Measurements from ENCODE around the gene RIPK1. TPM values are rescaled to one million over a fixed set of nuclear protein-coding genes. Genes with fewer than 3 reads are reported as not detected.
"Not testable (repeated sequence)": the region's sequence is repeated elsewhere in the genome, so short reads cannot be mapped to it uniquely, and the experiment has no call there.

RIPK1 gene
- total and polyA plus RNA-seq, 2 experiments from 2014 or later, result 15.3 to 26.2 TPM

DNA sequence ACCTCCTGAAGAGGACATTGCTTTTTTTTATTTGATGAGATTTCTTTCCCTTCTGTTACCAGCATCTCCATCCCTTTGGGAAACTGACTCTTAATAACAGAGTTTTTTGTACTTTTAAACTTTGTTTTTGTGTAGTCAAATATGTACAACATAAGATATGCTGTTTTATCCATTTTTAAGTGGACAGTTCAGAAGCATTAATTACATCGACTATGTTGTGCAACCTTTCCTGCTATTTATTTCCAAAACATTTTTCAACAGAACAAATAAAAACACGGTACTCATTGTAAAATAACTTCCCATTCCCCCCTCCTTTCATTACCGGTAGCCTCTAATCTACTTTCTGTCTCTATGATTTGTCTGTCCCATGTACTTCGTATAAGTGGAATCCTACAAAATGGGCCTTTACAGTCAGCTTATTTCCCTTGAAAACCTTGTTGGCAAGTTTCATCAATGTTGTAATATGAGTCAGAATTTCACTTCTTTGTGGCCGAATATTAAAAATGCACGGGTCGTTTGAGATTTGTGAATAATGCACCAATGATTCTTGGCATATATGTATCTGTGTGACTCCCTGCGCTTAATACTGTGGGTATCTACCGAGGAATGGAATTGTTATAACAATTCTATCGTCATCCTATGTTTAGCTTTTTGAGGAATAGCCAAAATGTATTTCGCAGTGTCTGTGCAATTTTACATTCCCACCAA is 11.1 kb upstream of the RIPK1 start:
- in situ Hi-C loops (cut with MboI), result loop anchor here (5.0 kb wide), 1 partner anchor 65 kb away; no protein-coding TSS in a partner anchor
- no peak overlapping the region for H3K4me2 ChIP-seq (ENCODE audit: unreplicated experiment)
- no peaks in the 10 kb centered on the region for H3K27me3 ChIP-seq (replicated peaks; ENCODE audit: insufficient read depth)
- no peaks in the 10 kb centered on the region for H3K36me3 ChIP-seq (ENCODE audit: low read depth)
- TF ChIP-seq EZH2 (IDR thresholded peaks at IDR 0.05; ENCODE audit: insufficient read depth, poor library complexity, severe bottlenecking), result no peak
- no peak for TF ChIP-seq EZH2phosphoT487 (IDR thresholded peaks at IDR 0.05; ENCODE audit: insufficient read depth, low read depth)
- H2AFZ ChIP-seq, result no peak overlapping the region
- no peak overlapping the region for H3K27ac ChIP-seq
- WGBS, 2 experiments (ENCODE audit: low coverage in 1 of 2, low lambda C conversion rate in 2 of 2, missing lambda C conversion rate in 2 of 2), result 78 to 79% methylated on average over 11 of the region's 11 CpGs
- H3K4me1 ChIP-seq (ENCODE audit: insufficient read depth), result no peaks in the 10 kb centered on the region
- no peak overlapping the region for H3K9ac ChIP-seq
- no peak for DNase-seq
- H3K79me2 ChIP-seq (ENCODE audit: insufficient read depth), result no peaks in the 10 kb centered on the region
- H3F3A ChIP-seq (ENCODE audit: insufficient read depth), result peaks cover 23% of the 10 kb centered on the region
- no peaks in the 10 kb centered on the region for H3K9me2 ChIP-seq (ENCODE audit: insufficient read depth)
- H4K20me1 ChIP-seq (ENCODE audit: insufficient read depth), result no peaks in the 10 kb centered on the region
- no peak overlapping the region for H3K4me3 ChIP-seq
- H3K9me3 ChIP-seq (ENCODE audit: low read depth), result no peaks in the 10 kb centered on the region

GRCh38 chr6:3058957-3059356 is 9.3 kb upstream of the RIPK1 start:
- Histone ChIP-seq H3K4me1 (ENCODE audit: insufficient read depth) (no peaks in the 10 kb centered on the region), H3F3A (ENCODE audit: insufficient read depth) (peaks cover 14% of the 10 kb centered on the region; the same call in 1 of the 2 replicates), H3K27ac (no peak overlapping the region), H3K9me2 (ENCODE audit: insufficient read depth) (no peaks in the 10 kb centered on the region), H3K36me3 (ENCODE audit: low read depth) (no peaks in the 10 kb centered on the region), H3K79me2 (ENCODE audit: insufficient read depth) (no peaks in the 10 kb centered on the region), H3K27me3 (replicated peaks; ENCODE audit: insufficient read depth) (no peaks in the 10 kb centered on the region), H3K9me3 (ENCODE audit: low read depth) (no peaks in the 10 kb centered on the region), H3K9ac (no peak overlapping the region), H2AFZ (no peak overlapping the region; the same call in 1 of the 2 replicates), H4K20me1 (ENCODE audit: insufficient read depth) (no peaks in the 10 kb centered on the region), H3K4me3 (no peak overlapping the region), H3K4me2 (ENCODE audit: unreplicated experiment) (no peak overlapping the region)
- DNase-seq, result no peak
- WGBS, 2 experiments (ENCODE audit: low coverage in 1 of 2, low lambda C conversion rate in 2 of 2, missing lambda C conversion rate in 2 of 2), result 54 to 56% methylated on average over 2 of the region's 2 CpGs
- in situ Hi-C loops (cut with MboI), result loop anchor here (5.0 kb wide), 1 partner anchor 67 kb away; no protein-coding TSS in a partner anchor
- no peak for TF ChIP-seq EZH2phosphoT487 (IDR thresholded peaks at IDR 0.05; ENCODE audit: insufficient read depth, low read depth)

DNA sequence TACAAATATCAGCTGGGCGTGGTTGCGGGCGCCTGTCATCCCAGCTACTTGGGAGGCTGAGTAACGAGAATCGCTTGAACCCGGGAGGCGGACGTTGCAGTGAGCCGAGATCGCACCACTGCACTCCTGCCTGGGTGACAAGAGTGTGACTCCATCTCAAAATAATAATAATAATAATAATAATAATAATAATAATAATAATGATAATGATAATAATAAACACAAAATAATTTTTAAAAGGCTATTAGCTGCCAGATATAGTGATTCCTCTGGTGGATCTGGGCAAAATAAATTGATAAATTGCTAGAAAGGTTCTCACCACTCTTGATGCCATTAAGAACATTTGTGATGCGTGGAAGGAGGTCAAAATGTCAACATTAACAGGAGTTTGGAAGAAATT is 8.2 kb upstream of the RIPK1 start:
- H3K27me3 ChIP-seq (replicated peaks; ENCODE audit: insufficient read depth); H3K9me3 ChIP-seq (ENCODE audit: low read depth); H3F3A ChIP-seq (ENCODE audit: insufficient read depth); H3K79me2 ChIP-seq (ENCODE audit: insufficient read depth); H3K4me3 ChIP-seq; H3K27ac ChIP-seq; DNase-seq; H4K20me1 ChIP-seq (ENCODE audit: insufficient read depth); H3K4me1 ChIP-seq (ENCODE audit: insufficient read depth); H3K9ac ChIP-seq; H3K36me3 ChIP-seq (ENCODE audit: low read depth); H2AFZ ChIP-seq; H3K4me2 ChIP-seq (ENCODE audit: unreplicated experiment); H3K9me2 ChIP-seq (ENCODE audit: insufficient read depth); in situ Hi-C loops (cut with MboI): not testable (repeated sequence)
- WGBS, 2 experiments (ENCODE audit: low coverage in 1 of 2, low lambda C conversion rate in 2 of 2, missing lambda C conversion rate in 2 of 2), result 97 to 99% methylated on average over 11 of the region's 11 CpGs

- H4K20me1 ChIP-seq (ENCODE audit: insufficient read depth), result no peaks in the 10 kb centered on the region
- H3K4me3 ChIP-seq, result no peak overlapping the region
- H3F3A ChIP-seq (ENCODE audit: insufficient read depth), result no peaks in the 10 kb centered on the region
- H3K9me2 ChIP-seq (ENCODE audit: insufficient read depth), result no peaks in the 10 kb centered on the region
- no peaks in the 10 kb centered on the region for H3K36me3 ChIP-seq (ENCODE audit: low read depth)
- H3K27ac ChIP-seq, result no peak overlapping the region
- DNase-seq, result peak; percentile 74
- H3K4me1 ChIP-seq (ENCODE audit: insufficient read depth), result no peaks in the 10 kb centered on the region
- peaks cover 19% of the 10 kb centered on the region for H3K79me2 ChIP-seq (ENCODE audit: insufficient read depth)
- H3K9ac ChIP-seq, result no peak overlapping the region
- H3K9me3 ChIP-seq (ENCODE audit: low read depth), result no peaks in the 10 kb centered on the region
- no peak overlapping the region for H3K4me2 ChIP-seq (ENCODE audit: unreplicated experiment)
- no peaks in the 10 kb centered on the region for H3K27me3 ChIP-seq (replicated peaks; ENCODE audit: insufficient read depth)
- no peak overlapping the region for H2AFZ ChIP-seq
- TF ChIP-seq EZH2 (IDR thresholded peaks at IDR 0.05; ENCODE audit: insufficient read depth, poor library complexity, severe bottlenecking), result no peak
- TF ChIP-seq EZH2phosphoT487 (IDR thresholded peaks at IDR 0.05; ENCODE audit: insufficient read depth, low read depth), result no peak
- WGBS, 2 experiments (ENCODE audit: low coverage in 1 of 2, low lambda C conversion rate in 2 of 2, missing lambda C conversion rate in 2 of 2), result 72 to 82% methylated on average over 5 of the region's 5 CpGs
- in situ Hi-C loops (cut with MboI), result no loop called here
These were observed 6.8 kb upstream of the RIPK1 start for GRCh38 chr6:3061501-3061941.

DNA sequence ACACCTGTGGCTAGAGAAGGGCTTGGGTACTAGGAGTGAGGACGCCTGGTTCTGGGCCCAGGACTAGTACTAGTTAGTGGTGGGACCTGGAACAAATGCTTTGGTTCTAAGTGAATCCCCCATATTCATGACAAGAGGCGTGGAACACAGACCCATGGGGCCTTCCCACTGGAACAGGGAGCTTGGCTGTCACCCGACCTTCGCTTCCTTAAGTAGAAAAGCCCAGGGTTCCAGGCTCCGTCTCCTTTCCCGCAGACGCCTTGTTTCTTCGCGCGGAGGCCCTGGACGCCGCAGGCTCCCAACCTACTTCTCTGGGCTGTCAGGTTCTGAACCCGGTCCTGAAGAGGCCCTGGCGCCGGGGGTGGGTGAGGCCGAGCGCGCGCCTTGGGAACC is 5.0 kb upstream of the RIPK1 start:
- Histone ChIP-seq H3K4me2 (ENCODE audit: unreplicated experiment) (peak overlapping the region; percentile 79), H3K9ac (peak overlapping the region; percentile 94), H3K4me3 (peak overlapping the region; percentile 77), H3K27ac (peak overlapping the region; percentile 49), H2AFZ (peak overlapping the region; percentile 77), H3K79me2 (ENCODE audit: insufficient read depth) (peaks cover 34% of the 10 kb centered on the region)
- H3K27me3 ChIP-seq (replicated peaks; ENCODE audit: insufficient read depth); H3K9me2 ChIP-seq (ENCODE audit: insufficient read depth); H3F3A ChIP-seq (ENCODE audit: insufficient read depth); H3K9me3 ChIP-seq (ENCODE audit: low read depth); in situ Hi-C loops (cut with MboI); H3K36me3 ChIP-seq (ENCODE audit: low read depth); H4K20me1 ChIP-seq (ENCODE audit: insufficient read depth); H3K4me1 ChIP-seq (ENCODE audit: insufficient read depth): not testable (repeated sequence)
- 2 to 5% methylated on average over 7 to 18 of the region's 19 CpGs for WGBS, 2 experiments (ENCODE audit: low coverage in 1 of 2, low lambda C conversion rate in 2 of 2, missing lambda C conversion rate in 2 of 2)
- peak; percentile 35 for DNase-seq

Data from GM23248 (cell line).